HepG2 (cell line): ENCODE data around the gene ARHGAP5. TPM values are rescaled to one million over a fixed set of nuclear protein-coding genes. Genes with fewer than 3 reads are reported as not detected.

Source experiments
- FOXP4 ChIP-seq: sonication (generic); formaldehyde crosslinking; IDR thresholded peaks from 2 replicates; pipeline ENCODE4 v1.4.0; 2020; ENCODE audit warnings: missing genetic modification reagents
- GFI1 ChIP-seq: sonication (generic); formaldehyde crosslinking; IDR thresholded peaks from 2 replicates; pipeline ENCODE4 v1.5.0; 2020; ENCODE audit warnings: missing genetic modification reagents, mild to moderate bottlenecking, borderline replicate concordance
- HMG20A ChIP-seq: IDR thresholded peaks from 2 replicates; pipeline ENCODE4 v1.6.1; 2016; ENCODE audit warnings: borderline replicate concordance
- KLF12 ChIP-seq: sonication (generic); formaldehyde crosslinking; IDR thresholded peaks from 2 replicates; pipeline ENCODE4 v1.4.0; 2020; ENCODE audit warnings: missing genetic modification reagents, borderline replicate concordance
- NFKB2 ChIP-seq: sonication (generic); formaldehyde crosslinking; IDR thresholded peaks from 2 replicates; pipeline ENCODE4 v1.4.0; 2020; ENCODE audit warnings: missing genetic modification reagents, borderline replicate concordance
- ZNF354B ChIP-seq: sonication (generic); formaldehyde crosslinking; IDR thresholded peaks from 2 replicates; pipeline ENCODE4 v1.8.0; 2022; ENCODE audit warnings: mild to moderate bottlenecking, missing genetic modification reagents
- ZNF367 ChIP-seq: sonication (generic); formaldehyde crosslinking; IDR thresholded peaks from 2 replicates; pipeline ENCODE4 v1.4.0; 2020; ENCODE audit warnings: missing genetic modification reagents, borderline replicate concordance
- polyA plus RNA-seq, 8 experiments: library from polyadenylated mRNA; depleted of rRNA in 3 of 8; stranded (reverse) in 7 of 8; unstranded in 1 of 8; fragments of >200 nt; fragmentation: Illumina TruSeq in 4 of 8; extraction: Trizol in 4 of 8; gene quantifications; 2 replicates each; pipeline versions ENCODE4 v1.2.1 to v1.2.3, GENCODE V29; 2011 to 2016; ENCODE audit warnings: low read depth in 4 of 8, missing spikeins in 1 of 8, mixed read lengths in 1 of 8; ENCODE audit not compliant: insufficient read depth in 1 of 8
- total RNA-seq, 5 experiments: library from RNA; depleted of rRNA; stranded (reverse); fragments of >200 nt; fragmentation: Illumina TruSeq; extraction: Trizol; gene quantifications; 2 replicates each; pipeline ENCODE4 v1.2.3, GENCODE V29; 2016; ENCODE audit warnings: low read depth in 1 of 5
- TF ChIP-seq, protein P1 (sequence below): sonication (generic); formaldehyde crosslinking; IDR thresholded peaks from 2 replicates; pipeline ENCODE4 v1.5.0; 2020; ENCODE audit warnings: mild to moderate bottlenecking, missing genetic modification reagents
- TF ChIP-seq, protein P2 (sequence below), 2 experiments: fragments of 450-650 bp in 1 of 2; sonication (generic) in 1 of 2; formaldehyde crosslinking in 1 of 2; IDR thresholded peaks; 2 replicates each; pipeline versions ENCODE4 v1.6.1 to v1.8.0; 2016 to 2022; ENCODE audit warnings: antibody characterized with exemption in 1 of 2, mild to moderate bottlenecking in 1 of 2, missing genetic modification reagents in 1 of 2
- TF ChIP-seq, protein P3 (sequence below): IDR thresholded peaks from 2 replicates; pipeline ENCODE4 v1.6.1; 2016; ENCODE audit warnings: control low read depth
- TF ChIP-seq, protein P4 (sequence below): sonication (generic); formaldehyde crosslinking; IDR thresholded peaks from 2 replicates; pipeline ENCODE4 v1.4.0; 2020; ENCODE audit warnings: missing genetic modification reagents, borderline replicate concordance

ARHGAP5 gene
- total and polyA plus RNA-seq, 2 of the 13 experiments (the other 11 are each of a cell fraction or from before 2014, with no cell fraction given) = 33.7 to 144 TPM

GRCh38 chr14:32201193-32201815, 124.2 kb downstream of the ARHGAP5 start (continued):
- TF ChIP-seq, protein P1, sequence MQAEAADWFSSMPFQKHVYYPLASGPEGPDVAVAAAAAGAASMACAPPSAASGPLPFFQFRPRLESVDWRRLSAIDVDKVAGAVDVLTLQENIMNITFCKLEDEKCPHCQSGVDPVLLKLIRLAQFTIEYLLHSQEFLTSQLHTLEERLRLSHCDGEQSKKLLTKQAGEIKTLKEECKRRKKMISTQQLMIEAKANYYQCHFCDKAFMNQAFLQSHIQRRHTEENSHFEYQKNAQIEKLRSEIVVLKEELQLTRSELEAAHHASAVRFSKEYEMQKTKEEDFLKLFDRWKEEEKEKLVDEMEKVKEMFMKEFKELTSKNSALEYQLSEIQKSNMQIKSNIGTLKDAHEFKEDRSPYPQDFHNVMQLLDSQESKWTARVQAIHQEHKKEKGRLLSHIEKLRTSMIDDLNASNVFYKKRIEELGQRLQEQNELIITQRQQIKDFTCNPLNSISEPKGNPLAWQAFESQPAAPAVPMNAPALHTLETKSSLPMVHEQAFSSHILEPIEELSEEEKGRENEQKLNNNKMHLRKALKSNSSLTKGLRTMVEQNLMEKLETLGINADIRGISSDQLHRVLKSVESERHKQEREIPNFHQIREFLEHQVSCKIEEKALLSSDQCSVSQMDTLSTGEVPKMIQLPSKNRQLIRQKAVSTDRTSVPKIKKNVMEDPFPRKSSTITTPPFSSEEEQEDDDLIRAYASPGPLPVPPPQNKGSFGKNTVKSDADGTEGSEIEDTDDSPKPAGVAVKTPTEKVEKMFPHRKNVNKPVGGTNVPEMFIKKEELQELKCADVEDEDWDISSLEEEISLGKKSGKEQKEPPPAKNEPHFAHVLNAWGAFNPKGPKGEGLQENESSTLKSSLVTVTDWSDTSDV (CRISPR knock-in tag) = peak; percentile 93; the same call in 1 of the 2 replicates
- TF ChIP-seq NFKB2 (CRISPR knock-in tag) = peak; percentile 98
- TF ChIP-seq, protein P2, sequence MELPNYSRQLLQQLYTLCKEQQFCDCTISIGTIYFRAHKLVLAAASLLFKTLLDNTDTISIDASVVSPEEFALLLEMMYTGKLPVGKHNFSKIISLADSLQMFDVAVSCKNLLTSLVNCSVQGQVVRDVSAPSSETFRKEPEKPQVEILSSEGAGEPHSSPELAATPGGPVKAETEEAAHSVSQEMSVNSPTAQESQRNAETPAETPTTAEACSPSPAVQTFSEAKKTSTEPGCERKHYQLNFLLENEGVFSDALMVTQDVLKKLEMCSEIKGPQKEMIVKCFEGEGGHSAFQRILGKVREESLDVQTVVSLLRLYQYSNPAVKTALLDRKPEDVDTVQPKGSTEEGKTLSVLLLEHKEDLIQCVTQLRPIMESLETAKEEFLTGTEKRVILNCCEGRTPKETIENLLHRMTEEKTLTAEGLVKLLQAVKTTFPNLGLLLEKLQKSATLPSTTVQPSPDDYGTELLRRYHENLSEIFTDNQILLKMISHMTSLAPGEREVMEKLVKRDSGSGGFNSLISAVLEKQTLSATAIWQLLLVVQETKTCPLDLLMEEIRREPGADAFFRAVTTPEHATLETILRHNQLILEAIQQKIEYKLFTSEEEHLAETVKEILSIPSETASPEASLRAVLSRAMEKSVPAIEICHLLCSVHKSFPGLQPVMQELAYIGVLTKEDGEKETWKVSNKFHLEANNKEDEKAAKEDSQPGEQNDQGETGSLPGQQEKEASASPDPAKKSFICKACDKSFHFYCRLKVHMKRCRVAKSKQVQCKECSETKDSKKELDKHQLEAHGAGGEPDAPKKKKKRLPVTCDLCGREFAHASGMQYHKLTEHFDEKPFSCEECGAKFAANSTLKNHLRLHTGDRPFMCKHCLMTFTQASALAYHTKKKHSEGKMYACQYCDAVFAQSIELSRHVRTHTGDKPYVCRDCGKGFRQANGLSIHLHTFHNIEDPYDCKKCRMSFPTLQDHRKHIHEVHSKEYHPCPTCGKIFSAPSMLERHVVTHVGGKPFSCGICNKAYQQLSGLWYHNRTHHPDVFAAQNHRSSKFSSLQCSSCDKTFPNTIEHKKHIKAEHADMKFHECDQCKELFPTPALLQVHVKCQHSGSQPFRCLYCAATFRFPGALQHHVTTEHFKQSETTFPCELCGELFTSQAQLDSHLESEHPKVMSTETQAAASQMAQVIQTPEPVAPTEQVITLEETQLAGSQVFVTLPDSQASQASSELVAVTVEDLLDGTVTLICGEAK (IDR thresholded peaks at IDR 0.05) = no peak
- TF ChIP-seq, protein P2 (CRISPR knock-in tag; IDR thresholded peaks at IDR 0.05) = peak; percentile 84
- TF ChIP-seq, protein P3, sequence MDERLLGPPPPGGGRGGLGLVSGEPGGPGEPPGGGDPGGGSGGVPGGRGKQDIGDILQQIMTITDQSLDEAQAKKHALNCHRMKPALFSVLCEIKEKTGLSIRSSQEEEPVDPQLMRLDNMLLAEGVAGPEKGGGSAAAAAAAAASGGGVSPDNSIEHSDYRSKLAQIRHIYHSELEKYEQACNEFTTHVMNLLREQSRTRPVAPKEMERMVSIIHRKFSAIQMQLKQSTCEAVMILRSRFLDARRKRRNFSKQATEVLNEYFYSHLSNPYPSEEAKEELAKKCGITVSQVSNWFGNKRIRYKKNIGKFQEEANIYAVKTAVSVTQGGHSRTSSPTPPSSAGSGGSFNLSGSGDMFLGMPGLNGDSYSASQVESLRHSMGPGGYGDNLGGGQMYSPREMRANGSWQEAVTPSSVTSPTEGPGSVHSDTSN (CRISPR knock-in tag) = peak; percentile 56; the same call in 1 of the 2 replicates
- no peak; the same call in none of the 2 replicates for TF ChIP-seq FOXP4
- TF ChIP-seq GFI1 (CRISPR knock-in tag) = peak; percentile 98
- TF ChIP-seq HMG20A = peak; percentile 46
- TF ChIP-seq, protein P4, sequence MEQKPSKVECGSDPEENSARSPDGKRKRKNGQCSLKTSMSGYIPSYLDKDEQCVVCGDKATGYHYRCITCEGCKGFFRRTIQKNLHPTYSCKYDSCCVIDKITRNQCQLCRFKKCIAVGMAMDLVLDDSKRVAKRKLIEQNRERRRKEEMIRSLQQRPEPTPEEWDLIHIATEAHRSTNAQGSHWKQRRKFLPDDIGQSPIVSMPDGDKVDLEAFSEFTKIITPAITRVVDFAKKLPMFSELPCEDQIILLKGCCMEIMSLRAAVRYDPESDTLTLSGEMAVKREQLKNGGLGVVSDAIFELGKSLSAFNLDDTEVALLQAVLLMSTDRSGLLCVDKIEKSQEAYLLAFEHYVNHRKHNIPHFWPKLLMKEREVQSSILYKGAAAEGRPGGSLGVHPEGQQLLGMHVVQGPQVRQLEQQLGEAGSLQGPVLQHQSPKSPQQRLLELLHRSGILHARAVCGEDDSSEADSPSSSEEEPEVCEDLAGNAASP (CRISPR knock-in tag) = peak; percentile 79
- peak; percentile 99 for TF ChIP-seq KLF12
- peak; percentile 39; the same call in 1 of the 2 replicates for TF ChIP-seq ZNF367 (CRISPR knock-in tag)
- peak; percentile 5; the same call in 1 of the 2 replicates for TF ChIP-seq ZNF354B (CRISPR knock-in tag)
